Measurements from ENCODE around the gene CASP8AP2.
"Not testable (repeated sequence)": the region's sequence is repeated elsewhere in the genome, so short reads cannot be mapped to it uniquely, and the experiment has no call there.

Gene CASP8AP2

DNA sequence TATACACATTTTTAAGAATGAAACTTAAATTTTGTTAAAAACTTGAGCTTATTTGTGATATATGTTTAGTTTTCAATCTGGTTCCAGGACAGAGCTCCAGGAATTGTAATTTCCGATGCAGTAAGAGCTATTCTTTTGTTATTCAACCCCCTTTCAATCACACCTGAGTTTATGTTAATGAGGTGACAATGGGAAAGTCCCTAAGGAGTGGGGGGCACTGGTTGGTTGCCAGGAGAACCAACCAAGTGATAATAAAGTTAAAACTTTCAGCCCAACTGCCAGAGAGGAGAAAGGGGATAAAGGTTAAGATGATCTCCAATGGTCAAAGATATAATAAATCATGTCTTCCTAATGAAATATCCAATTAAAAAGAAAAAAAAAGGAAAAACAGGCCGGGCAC is 29.9 kb upstream of the CASP8AP2 start:
- Mint-ChIP-seq H3K4me1 (ENCODE audit: low read depth) (peaks cover 6% of the 10 kb centered on the region), H3K9me3 (no peaks in the 10 kb centered on the region), H3K27me3 (no peaks in the 10 kb centered on the region), H3K36me3 (ENCODE audit: low read depth) (peaks cover 67% of the 10 kb centered on the region), H3K27ac (no peak overlapping the region), H3K4me3 (no peak overlapping the region)
- intact Hi-C loops (cut with micrococcal nuclease), result no loop called here

- H3K9me3 Mint-ChIP-seq, result no peaks in the 10 kb centered on the region
- no peaks in the 10 kb centered on the region for H3K4me1 Mint-ChIP-seq (ENCODE audit: low read depth)
- H3K4me3 Mint-ChIP-seq, result no peak overlapping the region
- no peak overlapping the region for H3K27ac Mint-ChIP-seq
- H3K27me3 Mint-ChIP-seq, result no peaks in the 10 kb centered on the region
- peaks cover 44% of the 10 kb centered on the region for H3K36me3 Mint-ChIP-seq (ENCODE audit: low read depth)
- intact Hi-C loops (cut with micrococcal nuclease), result no loop called here
These were observed 26.4 kb upstream of the CASP8AP2 start for GRCh38 chr6:89803271-89803670.

- H3K9me3 Mint-ChIP-seq, result no peaks in the 10 kb centered on the region
- no peaks in the 10 kb centered on the region for H3K27me3 Mint-ChIP-seq
- intact Hi-C loops (cut with micrococcal nuclease), result no loop called here
- peaks cover 24% of the 10 kb centered on the region for H3K36me3 Mint-ChIP-seq (ENCODE audit: low read depth)
- H3K4me3 Mint-ChIP-seq, result no peak overlapping the region
- H3K27ac Mint-ChIP-seq, result no peak overlapping the region
- no peaks in the 10 kb centered on the region for H3K4me1 Mint-ChIP-seq (ENCODE audit: low read depth)
These were observed 23.8 kb upstream of the CASP8AP2 start for GRCh38 chr6:89805814-89806371.

DNA sequence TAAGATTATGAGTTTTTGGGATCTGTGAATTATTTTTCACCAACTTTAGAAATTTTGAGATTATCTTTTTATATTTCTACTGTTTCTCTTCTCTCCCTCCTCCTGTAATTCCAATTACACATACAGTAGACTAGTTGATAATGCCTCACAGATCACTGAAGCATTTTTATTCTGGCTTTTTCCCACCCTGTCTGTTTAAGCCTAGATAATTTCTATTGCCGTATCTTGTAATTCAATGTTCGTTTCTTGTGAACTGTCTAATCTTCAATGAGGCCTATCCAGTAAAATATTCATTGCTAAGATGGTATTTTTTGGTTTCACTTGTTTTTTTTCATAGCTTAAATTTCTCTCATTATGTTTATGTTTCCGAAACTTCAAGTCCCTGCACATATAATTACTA is 22.1 kb upstream of the CASP8AP2 start:
- Mint-ChIP-seq H3K27ac (no peak overlapping the region), H3K36me3 (ENCODE audit: low read depth) (peaks cover 7% of the 10 kb centered on the region), H3K4me3 (no peak overlapping the region), H3K4me1 (ENCODE audit: low read depth) (no peaks in the 10 kb centered on the region), H3K27me3 (no peaks in the 10 kb centered on the region), H3K9me3 (no peaks in the 10 kb centered on the region)
- intact Hi-C loops (cut with micrococcal nuclease), result no loop called here

GRCh38 chr6:89813422-89813821 is 16.3 kb upstream of the CASP8AP2 start:
- H3K27ac Mint-ChIP-seq; intact Hi-C loops (cut with micrococcal nuclease); H3K9me3 Mint-ChIP-seq; H3K27me3 Mint-ChIP-seq; H3K36me3 Mint-ChIP-seq (ENCODE audit: low read depth); H3K4me3 Mint-ChIP-seq: not testable (repeated sequence)
- peaks cover 12% of the 10 kb centered on the region for H3K4me1 Mint-ChIP-seq (ENCODE audit: low read depth)

DNA sequence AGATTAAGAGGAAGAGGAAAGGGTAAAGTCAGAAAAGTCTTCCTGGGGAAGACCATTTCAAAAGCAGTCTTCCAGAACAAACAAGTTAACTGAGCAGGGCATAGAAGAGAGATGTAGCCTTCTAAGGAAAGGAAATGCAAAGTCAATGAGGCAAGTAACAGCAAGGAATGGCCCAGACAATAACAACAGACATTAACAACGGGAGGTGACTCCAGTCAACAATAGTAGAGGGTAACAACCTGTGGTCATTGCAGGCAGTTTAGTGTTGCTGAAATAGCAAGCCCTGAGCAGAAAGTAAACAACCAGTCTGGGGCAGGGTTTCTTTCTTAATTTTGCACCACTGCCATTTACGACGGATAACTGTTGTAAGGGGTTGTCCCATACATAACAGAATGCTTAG is 12.2 kb upstream of the CASP8AP2 start:
- Mint-ChIP-seq H3K4me1 (ENCODE audit: low read depth) (peaks cover 33% of the 10 kb centered on the region), H3K27ac (no peak overlapping the region), H3K9me3 (no peaks in the 10 kb centered on the region), H3K4me3 (no peak overlapping the region), H3K36me3 (ENCODE audit: low read depth) (peaks cover 15% of the 10 kb centered on the region), H3K27me3 (no peaks in the 10 kb centered on the region)
- intact Hi-C loops (cut with micrococcal nuclease), result loop anchor here (5.0 kb wide), 1 partner anchor 180 kb away; the partner anchor contains the start of gene LYRM2

DNA sequence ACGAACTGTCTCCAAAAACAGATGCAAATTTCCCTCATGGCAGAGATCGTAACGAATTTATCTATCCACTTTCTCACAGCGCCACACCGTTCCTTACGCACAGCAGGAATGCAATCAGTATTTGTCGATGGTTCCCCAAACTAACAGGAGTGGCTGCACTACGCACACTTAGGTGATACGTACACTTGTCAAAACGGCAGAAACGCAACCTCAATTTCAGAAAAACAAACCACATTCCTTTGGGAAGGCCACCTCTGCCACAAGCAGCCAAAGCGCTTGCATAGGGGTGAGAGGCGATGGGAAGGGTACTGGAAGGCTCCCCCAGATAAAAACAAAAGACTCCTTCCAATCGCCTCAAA is 10.7 kb upstream of the CASP8AP2 start:
- Mint-ChIP-seq H3K4me1 (ENCODE audit: low read depth) (peaks cover 33% of the 10 kb centered on the region), H3K36me3 (ENCODE audit: low read depth) (peaks cover 15% of the 10 kb centered on the region), H3K4me3 (peak overlapping the region; percentile 89), H3K27ac (peak overlapping the region; percentile 90), H3K9me3 (no peaks in the 10 kb centered on the region), H3K27me3 (no peaks in the 10 kb centered on the region)
- intact Hi-C loops (cut with micrococcal nuclease), result loop anchor here (1.0 to 5.0 kb wide), 2 partner anchors 10 to 182 kb away; partner anchors contain the start of genes CASP8AP2 and LYRM2

GRCh38 chr6:89819336-89820130 is 10.1 kb upstream of the CASP8AP2 start, which contains the start of gene MDN1:
TSS of gene MDN1 (minus strand) at chr6:89819794. CDS start at chr6:89819607, 187 bp downstream.
- H3K9me3 Mint-ChIP-seq, result no peaks in the 10 kb centered on the region
- peaks cover 15% of the 10 kb centered on the region for H3K36me3 Mint-ChIP-seq (ENCODE audit: low read depth)
- intact Hi-C loops (cut with micrococcal nuclease), result loop anchor here (1.0 to 5.0 kb wide), 2 partner anchors 10 to 182 kb away; partner anchors contain the start of genes CASP8AP2 and LYRM2
- H3K4me1 Mint-ChIP-seq (ENCODE audit: low read depth), result peaks cover 33% of the 10 kb centered on the region
- H3K27ac Mint-ChIP-seq, result peak within 1 kb of the TSS; percentile 90
- peak within 1 kb of the TSS; percentile 89 for H3K4me3 Mint-ChIP-seq
- no peaks in the 10 kb centered on the region for H3K27me3 Mint-ChIP-seq

- Mint-ChIP-seq H3K27me3 (no peaks in the 10 kb centered on the region), H3K4me1 (ENCODE audit: low read depth) (peaks cover 10% of the 10 kb centered on the region), H3K4me3 (no peak overlapping the region), H3K36me3 (ENCODE audit: low read depth) (peaks cover 13% of the 10 kb centered on the region), H3K27ac (no peak overlapping the region), H3K9me3 (no peaks in the 10 kb centered on the region)
- intact Hi-C loops (cut with micrococcal nuclease), result loop anchor here (5.0 kb wide), 2 partner anchors 711 to 761 kb away; partner anchors contain the start of gene MAP3K7
These were observed 3.6 kb upstream of the CASP8AP2 start for GRCh38 chr6:89826029-89826528.

- H3K9me3 Mint-ChIP-seq, H3K27me3 Mint-ChIP-seq: not testable (repeated sequence)
- intact Hi-C loops (cut with micrococcal nuclease), result loop anchor here (5.0 kb wide), 2 partner anchors 709 to 759 kb away; partner anchors contain the start of gene MAP3K7
- Mint-ChIP-seq H3K4me1 (ENCODE audit: low read depth) (peaks cover 20% of the 10 kb centered on the region), H3K4me3 (peak overlapping the region; percentile 93), H3K27ac (peak overlapping the region; percentile 92), H3K36me3 (ENCODE audit: low read depth) (peaks cover 37% of the 10 kb centered on the region)
These were observed 1.1 kb upstream of the CASP8AP2 start for GRCh38 chr6:89828475-89828987.

DNA sequence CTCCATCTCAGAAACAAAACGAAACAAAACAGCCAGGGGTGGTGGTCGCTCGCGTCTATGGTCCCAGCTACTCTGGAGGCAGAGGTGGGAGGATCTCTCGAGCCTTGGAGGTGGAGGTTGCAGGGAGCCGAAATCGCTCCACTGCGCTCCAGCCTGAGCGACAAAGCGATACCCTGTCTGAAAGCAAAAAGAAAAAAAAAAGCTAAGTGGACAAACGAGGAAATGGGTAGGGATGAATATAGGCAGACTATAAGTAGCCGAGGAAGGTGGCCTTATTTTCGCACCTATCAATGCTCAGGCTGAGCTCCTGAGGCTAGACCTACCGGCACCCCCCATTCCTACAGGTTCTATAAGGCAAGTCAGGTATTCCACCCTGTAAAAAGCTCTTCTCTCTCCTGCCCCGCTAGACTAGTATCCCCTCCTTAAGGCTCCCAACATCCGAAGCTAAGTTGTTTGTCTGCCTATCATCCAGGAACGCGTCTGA is 650 bp upstream of the CASP8AP2 start:
- peak overlapping the region; percentile 93 for H3K4me3 Mint-ChIP-seq
- H3K4me1 Mint-ChIP-seq (ENCODE audit: low read depth), result peaks cover 20% of the 10 kb centered on the region
- peaks cover 38% of the 10 kb centered on the region for H3K36me3 Mint-ChIP-seq (ENCODE audit: low read depth)
- intact Hi-C loops (cut with micrococcal nuclease), result loop anchor here (1.0 to 5.0 kb wide), 3 partner anchors 10 to 758 kb away; partner anchors contain the start of genes MAP3K7 and MDN1
- peak overlapping the region; percentile 92 for H3K27ac Mint-ChIP-seq
- no peaks in the 10 kb centered on the region for H3K27me3 Mint-ChIP-seq
- no peaks in the 10 kb centered on the region for H3K9me3 Mint-ChIP-seq

- peaks cover 45% of the 10 kb centered on the region for H3K36me3 Mint-ChIP-seq (ENCODE audit: low read depth)
- H3K27me3 Mint-ChIP-seq, result no peaks in the 10 kb centered on the region
- peaks cover 25% of the 10 kb centered on the region for H3K4me1 Mint-ChIP-seq (ENCODE audit: low read depth)
- intact Hi-C loops (cut with micrococcal nuclease), result no loop called here
- H3K27ac Mint-ChIP-seq, result peak overlapping the region; percentile 92
- peak overlapping the region; percentile 93 for H3K4me3 Mint-ChIP-seq
- no peaks in the 10 kb centered on the region for H3K9me3 Mint-ChIP-seq
These were observed 610 bp downstream of the CASP8AP2 start for GRCh38 chr6:89830170-89830809.

DNA sequence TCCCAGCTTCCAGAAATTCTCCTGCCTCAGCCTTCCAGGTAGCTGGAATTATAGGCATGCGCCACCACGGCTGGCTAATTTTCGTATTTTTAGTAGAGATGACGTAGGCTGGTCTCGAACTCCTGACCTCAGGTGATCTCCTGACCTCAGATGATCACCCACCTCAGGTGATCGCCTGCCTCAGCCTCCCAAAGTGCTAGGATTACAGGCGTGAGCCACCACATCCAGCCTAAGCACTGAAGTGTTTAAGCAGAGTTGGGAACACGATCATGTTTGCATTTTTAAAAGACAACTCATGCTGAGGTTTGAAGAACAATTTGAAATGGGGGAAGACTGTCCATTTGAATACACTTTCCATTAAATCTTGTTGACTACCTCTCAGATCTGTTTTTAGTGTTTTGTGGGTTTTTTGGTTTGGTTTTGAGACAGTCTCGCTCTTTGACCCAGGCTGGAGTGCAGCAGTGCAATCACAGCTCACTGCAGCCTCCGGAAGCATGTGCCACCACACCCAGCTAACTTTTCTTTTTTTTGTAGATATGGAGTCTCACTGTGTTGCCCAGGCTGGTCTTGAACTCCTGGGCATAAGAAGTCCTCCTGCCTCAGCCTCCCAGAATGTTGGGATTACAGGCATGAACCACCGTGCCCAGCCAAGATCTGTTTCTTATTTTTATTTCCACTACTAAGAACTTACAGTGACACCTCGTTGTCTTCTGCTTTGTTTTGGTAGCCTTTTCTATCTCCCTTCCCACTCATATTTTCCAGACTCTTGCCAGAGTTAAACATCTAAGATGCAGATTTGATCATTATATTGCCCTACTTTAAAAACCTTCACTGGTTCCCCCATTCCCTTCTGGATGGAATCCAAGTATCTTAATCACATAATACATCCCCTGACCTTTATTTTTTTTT is 5.5 kb downstream of the CASP8AP2 start:
- Mint-ChIP-seq H3K9me3 (no peaks in the 10 kb centered on the region), H3K4me3 (no peak overlapping the region), H3K4me1 (ENCODE audit: low read depth) (peaks cover 38% of the 10 kb centered on the region), H3K27me3 (no peaks in the 10 kb centered on the region), H3K27ac (peak overlapping the region; percentile 1), H3K36me3 (ENCODE audit: low read depth) (peaks cover 82% of the 10 kb centered on the region)
- intact Hi-C loops (cut with micrococcal nuclease), result no loop called here
